ACC112 (cell line): Measurements from ENCODE around the gene SLC25A13.

Experiments
- H2AFZ ChIP-seq: fragments of 200-600 bp; sonication (generic); one replicate; pipeline ENCODE4 v1.6.0; 2017; ENCODE audit warnings: antibody characterized with exemption, low read length; ENCODE audit not compliant: unreplicated experiment
- H3K27ac ChIP-seq: fragments of 200-600 bp; sonication (generic); 2 replicates; pipeline ENCODE4 v1.5.1; 2014; ENCODE audit warnings: low read depth, mild to moderate bottlenecking, antibody characterized with exemption, low read length, moderate library complexity
- H3K27me3 ChIP-seq: fragments of 200-600 bp; sonication (generic); 2 replicates; pipeline ENCODE4 v1.6.1; 2014; ENCODE audit warnings: mild to moderate bottlenecking, antibody characterized with exemption, low read length, moderate library complexity, mixed read lengths; ENCODE audit not compliant: insufficient read depth
- H3K36me3 ChIP-seq: fragments of 200-600 bp; sonication (generic); 2 replicates; pipeline ENCODE4 v1.6.1; 2016; ENCODE audit warnings: mild to moderate bottlenecking, antibody characterized with exemption, low read length, moderate library complexity, mixed read lengths; ENCODE audit not compliant: insufficient read depth
- H3K4me1 ChIP-seq: fragments of 200-600 bp; sonication (generic); one replicate; pipeline ENCODE4 v1.6.1; 2016; ENCODE audit warnings: low read length, mixed read lengths; ENCODE audit not compliant: insufficient read depth, unreplicated experiment, control insufficient read depth
- H3K4me3 ChIP-seq: fragments of 200-600 bp; sonication (generic); 2 replicates; pipeline ENCODE4 v1.5.1; 2014; ENCODE audit warnings: mild to moderate bottlenecking, low read depth, low read length
- H3K79me2 ChIP-seq: fragments of 200-600 bp; sonication (generic); one replicate; pipeline ENCODE4 v1.6.0; 2016; ENCODE audit warnings: low read length; ENCODE audit not compliant: control insufficient read depth, unreplicated experiment, insufficient read depth

Gene SLC25A13

DNA sequence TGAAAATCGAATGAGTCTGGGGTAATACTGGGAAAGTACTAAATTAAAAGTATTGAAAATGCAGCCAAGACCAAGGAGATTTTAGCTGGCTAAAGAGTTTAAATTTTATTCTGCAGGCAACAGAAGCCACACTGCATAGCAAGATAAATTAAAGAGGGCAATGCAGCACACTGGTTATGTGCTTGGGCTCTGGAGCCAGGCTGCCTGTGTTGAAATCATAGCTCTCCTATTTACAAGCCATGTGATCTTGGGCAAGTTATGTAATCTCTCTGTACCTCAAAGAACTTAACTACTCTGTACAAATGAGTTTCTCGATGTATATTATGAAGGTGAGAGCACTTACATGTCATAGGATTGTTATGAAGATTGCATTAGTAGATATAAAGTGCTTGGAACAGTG, 9.9 kb downstream of the SLC25A13 start:
- Histone ChIP-seq H3K4me3 (no peak overlapping the region), H3K27ac (no peak overlapping the region), H3K4me1 (peaks cover 10% of the 10 kb centered on the region), H3K79me2 (peaks cover 35% of the 10 kb centered on the region), H3K27me3 (no peaks in the 10 kb centered on the region), H2AFZ (no peak overlapping the region), H3K36me3 (no peaks in the 10 kb centered on the region)

DNA sequence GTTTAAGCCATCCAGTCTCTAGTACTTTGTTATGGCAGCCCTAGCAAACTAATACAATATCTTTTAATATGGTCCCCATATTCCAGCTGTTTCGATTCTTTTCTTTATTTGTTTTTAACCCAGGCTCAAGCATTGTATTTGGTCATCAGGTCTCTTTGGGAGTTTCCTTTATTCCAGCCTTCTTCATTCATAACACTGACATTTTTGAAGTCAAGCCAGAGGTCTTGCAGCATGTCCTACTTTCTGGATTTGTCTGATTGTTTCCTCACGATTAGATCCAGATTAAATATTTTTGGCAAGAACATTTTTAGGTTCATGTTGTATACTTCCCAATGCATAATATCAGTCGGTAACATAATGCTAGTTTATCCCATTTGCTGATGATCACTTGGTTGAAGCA, 11.8 kb downstream of the SLC25A13 start:
- peaks cover 31% of the 10 kb centered on the region for H3K79me2 ChIP-seq

DNA sequence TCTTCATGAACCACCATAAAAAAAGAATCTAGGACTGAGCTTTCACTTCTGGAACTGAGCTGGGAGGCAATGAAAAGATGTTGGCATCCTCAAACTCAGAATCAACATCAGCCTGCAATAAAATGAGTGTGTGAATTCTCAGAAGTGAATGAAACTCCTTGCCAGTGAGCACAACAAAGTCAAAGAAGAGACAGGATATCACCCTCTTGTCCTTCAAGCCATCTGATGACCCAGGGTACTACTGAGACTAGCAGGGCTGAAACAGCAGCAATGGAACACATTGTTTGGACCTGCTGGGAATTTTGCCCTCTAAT, 13.0 kb downstream of the SLC25A13 start:
- peaks cover 19% of the 10 kb centered on the region for H3K79me2 ChIP-seq
- H3K27me3 ChIP-seq, result no peaks in the 10 kb centered on the region
- no peak overlapping the region for H2AFZ ChIP-seq
- H3K36me3 ChIP-seq, result no peaks in the 10 kb centered on the region
- no peak overlapping the region for H3K27ac ChIP-seq
- H3K4me3 ChIP-seq, result no peak overlapping the region
- H3K4me1 ChIP-seq, result peaks cover 26% of the 10 kb centered on the region

More for the DNA sequence above, 11.8 kb downstream of the SLC25A13 start:
- Histone ChIP-seq H3K4me3 (no peak overlapping the region), H2AFZ (no peak overlapping the region), H3K4me1 (peaks cover 14% of the 10 kb centered on the region), H3K27me3 (no peaks in the 10 kb centered on the region), H3K36me3 (no peaks in the 10 kb centered on the region), H3K27ac (no peak overlapping the region)

DNA sequence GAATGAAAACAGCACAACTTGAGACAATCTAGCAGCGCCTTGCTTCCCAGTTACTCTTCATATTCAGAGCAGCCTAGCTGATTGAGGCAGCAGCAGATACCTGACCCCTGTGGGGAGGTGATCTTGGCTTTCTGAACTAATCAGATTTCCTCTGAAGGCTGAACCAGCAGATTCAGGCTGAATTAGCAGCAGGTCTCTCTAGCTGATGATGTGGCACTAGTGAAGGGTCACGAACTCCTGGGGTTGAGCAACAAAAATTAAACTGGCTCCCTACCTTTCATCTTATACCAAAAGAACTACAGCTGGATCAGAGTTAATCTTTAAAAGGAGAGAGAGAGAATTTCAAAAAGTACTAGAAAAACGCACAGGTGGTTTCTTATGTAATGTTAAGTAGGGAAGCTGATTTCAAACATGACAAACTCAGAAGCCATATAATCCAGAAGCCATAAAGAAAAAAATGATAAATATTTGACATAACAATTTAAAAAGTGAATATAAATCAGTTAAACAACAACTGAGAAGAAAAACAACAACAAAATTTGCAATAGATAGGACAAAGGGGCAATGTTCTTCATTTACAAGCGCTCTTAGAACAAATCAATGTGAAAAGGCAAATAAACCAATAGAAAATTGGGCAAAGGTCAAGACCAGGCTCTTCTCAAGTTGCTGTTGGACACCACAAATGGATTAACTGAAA, 13.5 kb downstream of the SLC25A13 start:
- Histone ChIP-seq H3K27ac (no peak overlapping the region), H2AFZ (no peak overlapping the region), H3K4me3 (no peak overlapping the region), H3K36me3 (no peaks in the 10 kb centered on the region), H3K4me1 (peaks cover 31% of the 10 kb centered on the region), H3K79me2 (peaks cover 22% of the 10 kb centered on the region), H3K27me3 (no peaks in the 10 kb centered on the region)

DNA sequence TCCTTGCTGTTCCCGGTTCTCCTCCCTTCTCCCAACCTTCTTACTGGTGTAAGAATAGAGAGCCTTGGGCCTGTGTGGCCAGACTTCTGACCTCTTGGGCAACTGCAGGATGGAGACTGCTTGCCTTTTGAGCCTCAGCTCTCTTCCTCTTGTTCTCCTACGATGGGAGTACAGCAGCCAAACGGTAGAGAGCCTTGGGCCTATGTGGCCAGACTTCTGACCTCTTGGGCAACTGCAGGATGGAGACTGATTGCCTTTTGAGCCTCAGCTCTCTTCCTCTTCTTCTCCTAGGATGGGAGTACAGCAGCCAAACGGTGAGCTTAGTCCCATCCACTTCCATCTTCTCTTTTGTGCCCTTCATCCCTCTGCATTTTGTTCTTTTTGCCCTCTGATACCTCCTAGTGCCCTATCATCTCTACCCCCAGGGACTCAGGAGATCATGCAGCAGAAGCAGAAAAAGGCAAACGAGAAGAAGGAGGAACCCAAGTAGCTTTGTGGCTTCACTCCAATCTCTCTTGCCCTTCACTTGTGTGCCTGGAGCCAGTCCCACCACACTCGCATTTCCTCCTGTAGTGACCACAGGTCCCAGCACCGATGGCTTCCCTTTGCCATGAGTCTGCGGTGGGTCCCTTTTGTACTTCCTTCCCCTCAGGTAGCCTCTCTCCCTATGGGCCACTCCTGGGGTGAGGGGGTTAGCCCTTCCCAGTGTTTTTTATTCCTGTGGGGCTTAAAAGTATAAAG, 15.3 kb downstream of the SLC25A13 start:
- Histone ChIP-seq H3K36me3 (no peaks in the 10 kb centered on the region), H3K4me1 (peaks cover 37% of the 10 kb centered on the region), H3K27me3 (no peaks in the 10 kb centered on the region), H2AFZ (no peak overlapping the region), H3K79me2 (peaks cover 26% of the 10 kb centered on the region), H3K27ac (no peak overlapping the region), H3K4me3 (no peak overlapping the region)

DNA sequence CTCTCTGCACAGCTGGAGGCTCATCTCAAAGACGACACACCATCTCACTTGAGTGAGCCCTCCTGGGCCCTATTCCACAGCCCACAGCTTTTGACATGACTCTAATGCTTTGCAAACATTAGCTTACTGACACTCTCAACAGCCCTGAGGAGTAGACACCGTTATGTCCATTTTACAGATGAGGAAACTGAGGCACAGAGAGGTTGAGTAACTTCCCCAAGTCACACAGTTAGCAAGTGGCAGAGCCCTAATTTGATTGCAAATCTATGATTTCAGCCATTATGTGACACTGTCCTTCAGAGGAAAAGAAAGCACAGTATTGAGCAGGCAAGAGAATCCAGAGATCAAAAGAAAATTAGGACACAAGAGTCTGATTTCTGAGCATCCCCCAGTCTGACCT, 16.0 kb downstream of the SLC25A13 start:
- Histone ChIP-seq H3K4me1 (peaks cover 37% of the 10 kb centered on the region), H3K27me3 (no peaks in the 10 kb centered on the region), H3K4me3 (no peak overlapping the region), H3K79me2 (peaks cover 21% of the 10 kb centered on the region), H3K27ac (no peak overlapping the region), H2AFZ (no peak overlapping the region), H3K36me3 (no peaks in the 10 kb centered on the region)

DNA sequence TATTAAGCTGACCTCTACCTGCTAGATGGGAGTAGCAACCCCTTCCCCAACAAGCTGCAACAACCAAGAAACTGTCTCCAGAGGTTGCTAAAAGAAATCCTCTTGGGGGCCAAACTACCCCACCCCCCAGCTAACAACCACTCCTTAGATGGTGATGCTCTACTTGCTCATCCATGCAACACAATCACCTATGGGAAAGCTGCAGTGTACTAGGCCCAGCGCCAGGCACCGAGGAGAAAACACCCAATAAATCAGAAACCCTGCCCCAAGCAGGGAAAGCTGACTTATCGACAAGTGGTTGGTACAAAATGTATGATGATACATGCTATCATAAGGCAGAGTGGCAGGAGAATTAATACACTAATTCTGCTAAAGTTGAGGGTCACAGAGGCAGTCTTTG, 17.3 kb downstream of the SLC25A13 start:
- Histone ChIP-seq H3K36me3 (no peaks in the 10 kb centered on the region), H3K27ac (peak overlapping the region; percentile 80), H3K4me3 (0 out of 2 replicates have a peak overlapping the region, but pooled peaks have one; percentile 10), H3K79me2 (peaks cover 28% of the 10 kb centered on the region), H2AFZ (no peak overlapping the region), H3K4me1 (peaks cover 37% of the 10 kb centered on the region), H3K27me3 (no peaks in the 10 kb centered on the region)

DNA sequence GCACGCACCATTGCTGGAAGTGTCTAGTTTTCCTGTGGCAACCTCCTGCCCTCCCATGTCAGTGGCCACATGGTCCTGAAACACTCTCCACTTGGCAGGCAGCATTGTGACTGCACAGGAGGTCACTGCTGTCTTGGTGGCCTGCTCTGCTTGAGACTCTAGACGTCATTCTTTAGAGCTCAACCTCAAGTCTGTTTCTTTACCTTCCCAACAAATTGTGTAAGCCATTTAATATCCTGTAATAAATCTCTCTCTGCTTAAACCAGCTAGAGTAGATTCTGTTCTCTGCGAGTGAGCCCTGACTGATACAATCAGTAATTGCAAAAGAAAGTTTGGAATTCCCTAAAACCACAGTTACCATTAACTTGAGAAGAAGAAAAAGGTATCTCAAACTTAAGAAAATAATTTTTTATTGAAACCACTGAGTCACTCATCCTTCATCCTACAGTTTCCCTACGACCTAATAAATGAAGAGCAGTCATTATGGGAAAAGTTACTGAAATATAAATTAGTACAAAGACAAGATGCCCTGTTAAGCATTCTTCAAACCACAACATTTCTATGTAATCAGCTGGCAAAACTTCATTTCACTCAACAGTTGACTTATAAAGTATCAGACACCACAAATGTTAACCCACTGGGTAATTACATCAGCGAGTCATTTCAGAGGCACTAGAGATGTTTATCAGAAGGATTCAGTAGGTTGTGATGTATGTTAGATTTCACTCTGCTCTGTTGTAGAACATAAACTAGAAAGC, 18.0 kb downstream of the SLC25A13 start:
- Histone ChIP-seq H2AFZ (no peak overlapping the region), H3K79me2 (peaks cover 28% of the 10 kb centered on the region), H3K27ac (peak overlapping the region; percentile 80), H3K27me3 (no peaks in the 10 kb centered on the region), H3K4me3 (0 out of 2 replicates have a peak overlapping the region, but pooled peaks have one; percentile 10), H3K36me3 (no peaks in the 10 kb centered on the region), H3K4me1 (peaks cover 37% of the 10 kb centered on the region)

DNA sequence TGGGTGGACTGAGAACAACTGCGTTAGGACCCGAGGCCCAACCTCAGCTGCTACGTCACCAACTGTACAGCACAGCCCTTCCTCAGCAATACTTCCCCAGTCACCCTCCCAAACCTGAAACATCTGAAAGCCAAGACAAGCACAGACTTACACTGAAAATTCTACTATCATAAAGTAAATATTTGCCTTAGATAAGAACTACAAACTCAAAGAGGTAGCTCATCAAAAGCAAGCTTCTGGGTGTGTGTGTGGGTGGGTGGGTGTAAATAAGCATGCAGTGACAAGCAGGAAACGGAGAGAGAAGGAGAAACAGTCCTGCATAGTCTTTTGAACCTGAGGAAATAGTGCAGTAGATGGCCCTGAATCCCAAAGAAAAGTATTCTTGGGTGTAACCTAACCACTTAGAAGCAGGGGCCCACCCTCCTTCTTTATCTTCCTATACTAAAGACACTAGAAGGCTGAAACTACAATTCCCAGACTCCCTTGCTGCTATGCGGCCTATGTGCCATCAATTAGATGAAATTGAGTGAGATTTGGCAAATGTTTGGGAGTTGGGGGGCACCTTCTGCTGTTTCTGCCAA, 18.7 kb downstream of the SLC25A13 start:
- H3K27ac ChIP-seq, result peak overlapping the region; percentile 80
- no peak overlapping the region for H2AFZ ChIP-seq
- no peaks in the 10 kb centered on the region for H3K27me3 ChIP-seq
- H3K4me1 ChIP-seq, result peaks cover 33% of the 10 kb centered on the region
- H3K36me3 ChIP-seq, result no peaks in the 10 kb centered on the region
- H3K4me3 ChIP-seq, result no peak overlapping the region
- H3K79me2 ChIP-seq, result peaks cover 28% of the 10 kb centered on the region

DNA sequence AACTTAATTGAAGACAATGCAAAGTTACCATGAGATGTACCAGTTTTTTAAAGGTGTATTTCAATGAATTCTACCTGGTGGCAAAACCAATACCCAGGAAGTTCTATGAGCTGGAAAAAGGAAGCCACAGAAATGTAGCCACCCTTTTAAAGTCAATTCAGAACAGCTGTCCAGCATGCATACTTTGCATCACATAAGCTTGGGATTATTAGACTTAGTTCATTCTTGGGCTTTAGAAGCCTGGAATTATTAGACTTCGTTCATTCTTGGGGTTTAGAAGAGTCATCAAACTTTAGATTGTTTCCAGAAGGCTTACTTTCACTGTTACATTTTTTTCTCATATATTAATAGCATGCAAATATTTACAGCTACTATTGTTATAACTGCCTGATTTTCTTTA, 20.9 kb downstream of the SLC25A13 start:
- H3K79me2 ChIP-seq, result peaks cover 32% of the 10 kb centered on the region
- no peak overlapping the region for H3K4me3 ChIP-seq
- peaks cover 31% of the 10 kb centered on the region for H3K4me1 ChIP-seq
- H3K27ac ChIP-seq, result no peak overlapping the region
- no peaks in the 10 kb centered on the region for H3K27me3 ChIP-seq
- no peak overlapping the region for H2AFZ ChIP-seq
- H3K36me3 ChIP-seq, result no peaks in the 10 kb centered on the region
